Body of pancreas (tissue), 4 donors: ENCODE measurements around the gene ASCC1. TPM values are rescaled to one million over a fixed set of nuclear protein-coding genes. Genes with fewer than 3 reads are reported as not detected.
"Not testable (repeated sequence)": the region's sequence is repeated elsewhere in the genome, so short reads cannot be mapped to it uniquely, and the experiment has no call there.

Experiments
- ATAC-seq: fragments of 150-250 bp; one replicate; pipeline ENCODE4 v1.9.1; 2016
- DNase-seq, 4 donors: peaks; one replicate each; pipeline ENCODE4 v3.0.0-alpha.2; 2019
- H3K27ac ChIP-seq, 4 donors: fragments of 200-600 bp; sonication (generic); 1 replicate in 3 of 4; 2 replicates in 1 of 4; pipeline versions ENCODE4 v1.5.1 to v1.6.1; 2016 to 2019; ENCODE audit warnings: mild to moderate bottlenecking in 1 of 4, mixed read lengths in 1 of 4, moderate library complexity in 1 of 4
- H3K27me3 ChIP-seq, 2 donors: fragments of 200-600 bp; sonication (generic); one replicate each; pipeline ENCODE4 v1.6.0; 2016; ENCODE audit warnings: mild to moderate bottlenecking in 1 of 2
- H3K36me3 ChIP-seq, 2 donors: fragments of 200-600 bp; sonication (generic); replicated peaks in 1 of 2; 2 replicates each; pipeline ENCODE4 v1.5.1; 2016; ENCODE audit warnings: low read depth in 2 of 2; ENCODE audit not compliant: insufficient read depth in 1 of 2
- H3K4me1 ChIP-seq: fragments of 200-600 bp; sonication (generic); one replicate; pipeline ENCODE4 v1.6.0; 2016
- H3K4me3 ChIP-seq, 2 donors: fragments of 200-600 bp; sonication (generic); 1 replicate in 1 of 2; 2 replicates in 1 of 2; pipeline ENCODE4 v1.5.1; 2016 to 2019
- H3K9me3 ChIP-seq, 3 donors: fragments of 200-600 bp; sonication (generic); 1 replicate in 2 of 3; 2 replicates in 1 of 3; pipeline ENCODE4 v1.5.1; 2016
- CTCF ChIP-seq, 7 experiments: fragments of 450-650 bp in 4 of 7; fragments of 200-600 bp in 3 of 7; sonication (generic) in 3 of 7; IDR thresholded peaks; one replicate each; pipeline ENCODE4 v1.5.1; 2016 to 2019; ENCODE audit warnings: antibody characterized with exemption in 7 of 7
- POLR2A ChIP-seq, 3 donors: fragments of 450-650 bp; IDR thresholded peaks; one replicate each; pipeline ENCODE4 v1.6.1; 2016; ENCODE audit warnings: antibody characterized with exemption in 3 of 3, mild to moderate bottlenecking in 2 of 3
- WGBS, 2 donors: methylation state at CpG; one replicate each; pipeline ENCODE4 v1.1.5; 2017; 5-methylcytosine and 5-hydroxymethylcytosine counted together
- intact Hi-C: fragments of 100-400 bp; cut with DNase I; formaldehyde crosslinking; loops from one replicate; pipeline ENCODE4 v1.15.1; 2023
- total RNA-seq, 2 donors: library from RNA; depleted of rRNA; stranded (reverse); fragments of >200 nt; gene quantifications; one replicate each; pipeline ENCODE4 v1.1.0, GENCODE V29; 2016

Gene ASCC1
- total RNA-seq, 2 donors from 2014 or later: 16.1 to 17.1 TPM

DNA sequence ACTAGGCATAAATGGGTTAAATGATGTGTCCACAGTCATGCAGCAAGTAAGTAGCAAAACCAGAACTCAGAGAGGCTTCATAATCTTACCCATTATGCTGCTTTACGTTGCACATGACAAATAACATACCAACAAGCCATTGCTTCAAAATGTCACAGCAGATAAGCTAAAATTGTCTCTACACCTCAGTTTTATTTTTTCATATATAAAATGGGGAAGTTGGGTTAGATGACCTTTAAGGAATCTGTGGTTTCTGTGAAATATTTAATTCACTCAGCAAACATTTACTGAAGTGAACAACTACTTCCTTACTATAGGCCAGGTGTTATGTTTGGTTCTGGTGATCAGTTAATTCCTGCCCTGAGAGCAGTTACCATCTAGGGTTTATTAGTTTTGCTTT lies 2.2 kb upstream of the ASCC1 start:
- H3K27me3 ChIP-seq: no peaks in the 10 kb centered on the region
- intact Hi-C loops: no loop called here
- H3K9me3 ChIP-seq: no peaks in the 10 kb centered on the region
- 11 to 33% methylated on average over 1 of the region's 1 CpG for WGBS, 2 donors
- H3K36me3 ChIP-seq: peaks cover 0 to 4% of the 10 kb centered on the region in 2 donors
- no peak for ATAC-seq
- H3K4me3 ChIP-seq: no peak overlapping the region
- H3K4me1 ChIP-seq: peaks cover 59% of the 10 kb centered on the region
- H3K27ac ChIP-seq: peak overlapping the region; percentile 44 to 100 (median 78)
- no peak for DNase-seq
- TF ChIP-seq POLR2A (IDR thresholded peaks at IDR 0.05) (no peak), CTCF (IDR thresholded peaks at IDR 0.05) (no peak)

DNA sequence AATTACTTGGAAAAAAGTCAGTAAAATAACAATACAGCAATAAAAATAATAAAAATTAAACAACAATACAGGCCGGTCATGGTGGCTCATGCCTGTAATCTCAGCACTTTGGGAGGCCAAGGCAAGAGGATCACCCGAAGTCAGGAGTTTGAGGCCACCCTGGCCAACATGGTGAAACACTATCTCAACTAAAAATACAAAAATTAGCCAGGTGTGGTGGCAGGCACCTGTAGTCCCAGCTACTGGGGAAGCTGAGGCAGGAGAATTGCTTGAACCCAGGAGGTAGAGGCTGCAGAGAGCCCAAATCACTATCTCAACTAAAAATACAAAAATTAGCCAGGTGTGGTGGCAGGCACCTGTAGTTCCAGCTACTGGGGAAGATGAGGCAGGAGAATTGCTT lies 4.2 kb downstream of the ASCC1 start:
- peaks cover 20% of the 10 kb centered on the region for H3K4me1 ChIP-seq
- DNase-seq, intact Hi-C loops, H3K36me3 ChIP-seq, H3K9me3 ChIP-seq, ATAC-seq, H3K27me3 ChIP-seq, H3K27ac ChIP-seq, H3K4me3 ChIP-seq: not testable (repeated sequence)
- 88 to 92% methylated on average over 2 of the region's 2 CpGs for WGBS, 2 donors

DNA sequence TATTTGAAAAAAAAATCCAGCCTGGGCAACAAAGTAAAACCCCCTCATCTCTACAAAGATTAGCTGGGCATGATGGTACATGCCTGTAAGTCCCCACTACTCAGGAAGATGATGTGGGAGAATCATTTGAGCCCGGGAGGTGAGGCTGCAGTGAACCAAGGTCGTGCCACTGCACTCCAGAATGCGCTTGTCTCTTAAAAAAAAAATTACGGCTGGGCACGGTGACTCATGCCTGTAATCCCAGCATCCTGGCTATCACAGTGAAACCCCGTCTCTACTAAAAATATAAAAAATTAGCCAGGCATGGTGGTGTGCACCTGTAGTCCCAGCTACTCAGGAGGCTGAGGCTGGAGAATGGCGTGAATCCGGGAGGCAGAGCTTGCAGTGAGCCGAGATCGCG lies 4.7 kb downstream of the ASCC1 start:
- ATAC-seq, intact Hi-C loops, H3K36me3 ChIP-seq, DNase-seq, H3K9me3 ChIP-seq, H3K4me3 ChIP-seq, H3K27me3 ChIP-seq, H3K27ac ChIP-seq: not testable (repeated sequence)
- H3K4me1 ChIP-seq: peaks cover 20% of the 10 kb centered on the region
- WGBS, 2 donors: 84 to 89% methylated on average over 11 of the region's 11 CpGs

- not testable (repeated sequence) for H3K36me3 ChIP-seq
Observed at GRCh38 chr10:72208526-72208925, 7.5 kb downstream of the ASCC1 start.

GRCh38 chr10:72206511-72207229 lies 9.4 kb downstream of the ASCC1 start:
- TF ChIP-seq CTCF (IDR thresholded peaks at IDR 0.05) (no peak), POLR2A (IDR thresholded peaks at IDR 0.05) (no peak)
- H3K27ac ChIP-seq: no peak overlapping the region
- intact Hi-C loops: no loop called here
- H3K36me3 ChIP-seq: peaks cover 0 to 9% of the 10 kb centered on the region in 2 donors
- ATAC-seq (no peak), DNase-seq (no peak)
- H3K4me1 ChIP-seq: no peaks in the 10 kb centered on the region
- H3K27me3 ChIP-seq: no peaks in the 10 kb centered on the region
- WGBS, 2 donors: 88 to 89% methylated on average over 7 of the region's 7 CpGs
- no peak overlapping the region for H3K4me3 ChIP-seq
- no peaks in the 10 kb centered on the region for H3K9me3 ChIP-seq

More at GRCh38 chr10:72208526-72208925, 7.5 kb downstream of the ASCC1 start:
- intact Hi-C loops, H3K4me3 ChIP-seq, H3K9me3 ChIP-seq, DNase-seq, ATAC-seq, H3K4me1 ChIP-seq, H3K27ac ChIP-seq, H3K27me3 ChIP-seq: not testable (repeated sequence)
- WGBS, 2 donors: 48 to 70% methylated on average over 2 of the region's 2 CpGs

GRCh38 chr10:72204724-72205123 lies 11.4 kb downstream of the ASCC1 start:
- H3K9me3 ChIP-seq: no peaks in the 10 kb centered on the region
- H3K4me1 ChIP-seq: no peaks in the 10 kb centered on the region
- H3K27ac ChIP-seq: no peak overlapping the region
- no peak for DNase-seq
- intact Hi-C loops: no loop called here
- 94 to 100% methylated on average over 1 of the region's 1 CpG for WGBS, 2 donors
- peaks cover 0 to 8% of the 10 kb centered on the region in 2 donors for H3K36me3 ChIP-seq
- TF ChIP-seq CTCF (IDR thresholded peaks at IDR 0.05) (no peak), POLR2A (IDR thresholded peaks at IDR 0.05) (no peak)
- no peak overlapping the region for H3K4me3 ChIP-seq
- no peaks in the 10 kb centered on the region for H3K27me3 ChIP-seq
- ATAC-seq: no peak
